HL-60 (cell line): ENCODE results near the gene AIPL1.

Source experiments
- DNase-seq, 2 experiments: peaks; one replicate each; pipeline ENCODE4 v3.0.0-alpha.2; 2010 to 2020; ENCODE audit warnings: low read depth in 1 of 2, low spot score in 1 of 2
- H3K27ac ChIP-seq: fragments of 250-450 bp; sonication (Bioruptor Pico); replicated peaks from 2 replicates; pipeline ENCODE4 v1.5.1; 2020; ENCODE audit warnings: mild to moderate bottlenecking, moderate library complexity
- H3K27me3 ChIP-seq: fragments of 250-450 bp; sonication (Bioruptor Pico); 2 replicates; pipeline ENCODE4 v1.5.1; 2021; ENCODE audit warnings: mild to moderate bottlenecking, moderate library complexity; ENCODE audit not compliant: insufficient read depth, poor library complexity, severe bottlenecking
- H3K4me3 ChIP-seq: replicated peaks from 2 replicates; pipeline ENCODE4 v1.5.1; 2011; ENCODE audit warnings: mild to moderate bottlenecking, control low read depth, low read length; ENCODE audit not compliant: insufficient read depth
- GABPA ChIP-seq: IDR thresholded peaks from 2 replicates; pipeline ENCODE4 v1.6.1; 2012; ENCODE audit warnings: low read depth
- POLR2AphosphoS5 ChIP-seq: IDR thresholded peaks from 2 replicates; pipeline ENCODE4 v1.6.1; 2012; ENCODE audit warnings: low read depth
- SPI1 ChIP-seq: IDR thresholded peaks from 2 replicates; pipeline ENCODE4 v1.6.1; 2012; ENCODE audit warnings: low read depth, mild to moderate bottlenecking, borderline replicate concordance
- TF ChIP-seq, protein P1 (sequence below): IDR thresholded peaks from 2 replicates; pipeline ENCODE4 v1.6.1; 2012; ENCODE audit warnings: low read depth; ENCODE audit not compliant: insufficient replicate concordance
- TF ChIP-seq, protein P2 (sequence below): IDR thresholded peaks from one replicate; pipeline ENCODE4 v1.5.1; 2011; ENCODE audit warnings: low read length, control low read depth, inconsistent platforms; ENCODE audit not compliant: insufficient read depth

The AIPL1 gene

DNA sequence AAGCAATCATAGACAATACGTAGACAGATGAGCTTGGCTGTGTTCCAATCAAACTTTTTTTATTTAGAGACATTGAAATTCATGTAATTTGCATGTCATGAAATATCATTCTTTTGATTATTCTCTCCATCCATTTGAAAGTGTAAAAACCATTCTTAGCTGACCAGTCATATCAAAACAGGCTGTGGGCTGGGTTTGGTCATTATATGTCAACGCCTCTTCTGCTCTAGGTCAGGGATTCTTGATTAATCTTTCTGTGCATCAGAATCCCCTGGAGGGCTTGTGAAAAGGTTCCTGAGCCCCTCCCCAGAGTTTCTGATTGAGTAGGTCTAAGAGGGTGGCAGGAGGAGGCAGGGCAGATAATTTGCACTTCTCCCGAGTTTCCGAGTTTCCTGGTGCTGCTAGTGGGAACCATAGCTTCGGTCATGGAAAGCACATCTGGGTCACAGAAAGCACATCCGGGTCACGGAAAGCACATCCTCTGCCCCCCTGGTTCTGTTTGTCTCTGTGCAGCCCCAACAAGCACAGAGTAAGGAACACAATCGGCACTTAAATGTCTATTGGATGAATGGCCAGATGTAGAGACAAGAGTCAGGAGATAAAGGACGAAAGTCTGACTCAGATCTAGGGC lies 25.7 kb upstream of the AIPL1 start:
- Histone ChIP-seq H3K27ac (no peak overlapping the region), H3K27me3 (no peaks in the 10 kb centered on the region), H3K4me3 (no peak overlapping the region)
- no peak for DNase-seq
- no peak for TF ChIP-seq POLR2AphosphoS5
- TF ChIP-seq, protein P1, sequence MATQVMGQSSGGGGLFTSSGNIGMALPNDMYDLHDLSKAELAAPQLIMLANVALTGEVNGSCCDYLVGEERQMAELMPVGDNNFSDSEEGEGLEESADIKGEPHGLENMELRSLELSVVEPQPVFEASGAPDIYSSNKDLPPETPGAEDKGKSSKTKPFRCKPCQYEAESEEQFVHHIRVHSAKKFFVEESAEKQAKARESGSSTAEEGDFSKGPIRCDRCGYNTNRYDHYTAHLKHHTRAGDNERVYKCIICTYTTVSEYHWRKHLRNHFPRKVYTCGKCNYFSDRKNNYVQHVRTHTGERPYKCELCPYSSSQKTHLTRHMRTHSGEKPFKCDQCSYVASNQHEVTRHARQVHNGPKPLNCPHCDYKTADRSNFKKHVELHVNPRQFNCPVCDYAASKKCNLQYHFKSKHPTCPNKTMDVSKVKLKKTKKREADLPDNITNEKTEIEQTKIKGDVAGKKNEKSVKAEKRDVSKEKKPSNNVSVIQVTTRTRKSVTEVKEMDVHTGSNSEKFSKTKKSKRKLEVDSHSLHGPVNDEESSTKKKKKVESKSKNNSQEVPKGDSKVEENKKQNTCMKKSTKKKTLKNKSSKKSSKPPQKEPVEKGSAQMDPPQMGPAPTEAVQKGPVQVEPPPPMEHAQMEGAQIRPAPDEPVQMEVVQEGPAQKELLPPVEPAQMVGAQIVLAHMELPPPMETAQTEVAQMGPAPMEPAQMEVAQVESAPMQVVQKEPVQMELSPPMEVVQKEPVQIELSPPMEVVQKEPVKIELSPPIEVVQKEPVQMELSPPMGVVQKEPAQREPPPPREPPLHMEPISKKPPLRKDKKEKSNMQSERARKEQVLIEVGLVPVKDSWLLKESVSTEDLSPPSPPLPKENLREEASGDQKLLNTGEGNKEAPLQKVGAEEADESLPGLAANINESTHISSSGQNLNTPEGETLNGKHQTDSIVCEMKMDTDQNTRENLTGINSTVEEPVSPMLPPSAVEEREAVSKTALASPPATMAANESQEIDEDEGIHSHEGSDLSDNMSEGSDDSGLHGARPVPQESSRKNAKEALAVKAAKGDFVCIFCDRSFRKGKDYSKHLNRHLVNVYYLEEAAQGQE, result no peak
- no peak for TF ChIP-seq GABPA
- TF ChIP-seq, protein P2, sequence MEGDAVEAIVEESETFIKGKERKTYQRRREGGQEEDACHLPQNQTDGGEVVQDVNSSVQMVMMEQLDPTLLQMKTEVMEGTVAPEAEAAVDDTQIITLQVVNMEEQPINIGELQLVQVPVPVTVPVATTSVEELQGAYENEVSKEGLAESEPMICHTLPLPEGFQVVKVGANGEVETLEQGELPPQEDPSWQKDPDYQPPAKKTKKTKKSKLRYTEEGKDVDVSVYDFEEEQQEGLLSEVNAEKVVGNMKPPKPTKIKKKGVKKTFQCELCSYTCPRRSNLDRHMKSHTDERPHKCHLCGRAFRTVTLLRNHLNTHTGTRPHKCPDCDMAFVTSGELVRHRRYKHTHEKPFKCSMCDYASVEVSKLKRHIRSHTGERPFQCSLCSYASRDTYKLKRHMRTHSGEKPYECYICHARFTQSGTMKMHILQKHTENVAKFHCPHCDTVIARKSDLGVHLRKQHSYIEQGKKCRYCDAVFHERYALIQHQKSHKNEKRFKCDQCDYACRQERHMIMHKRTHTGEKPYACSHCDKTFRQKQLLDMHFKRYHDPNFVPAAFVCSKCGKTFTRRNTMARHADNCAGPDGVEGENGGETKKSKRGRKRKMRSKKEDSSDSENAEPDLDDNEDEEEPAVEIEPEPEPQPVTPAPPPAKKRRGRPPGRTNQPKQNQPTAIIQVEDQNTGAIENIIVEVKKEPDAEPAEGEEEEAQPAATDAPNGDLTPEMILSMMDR, result no peak
- no peak for TF ChIP-seq SPI1

DNA sequence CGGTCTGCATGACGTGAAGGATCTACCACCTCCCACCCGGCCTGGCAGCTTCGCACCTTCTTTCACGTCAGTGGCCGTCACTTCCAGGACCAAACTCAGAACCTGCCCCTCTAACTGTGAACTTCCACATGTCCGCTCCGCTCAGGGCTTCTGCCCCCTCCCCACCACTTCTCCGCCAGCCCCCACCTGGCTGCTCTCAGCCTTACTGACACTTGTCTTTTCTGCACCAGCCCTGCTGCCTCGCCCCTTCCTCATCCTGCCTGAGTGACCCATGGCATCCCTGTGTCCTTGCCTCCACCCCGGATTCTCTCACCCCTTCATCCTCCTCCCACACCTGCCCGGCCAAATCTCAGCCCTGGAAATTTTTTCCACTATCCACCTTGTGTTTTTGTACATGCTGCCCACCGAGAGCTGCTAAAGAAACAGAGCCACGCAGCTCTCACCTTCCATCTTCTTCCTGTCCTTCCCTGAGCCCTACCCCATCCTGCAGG lies 23.6 kb upstream of the AIPL1 start:
- TF ChIP-seq GABPA, result no peak
- H3K27ac ChIP-seq, result no peak overlapping the region
- no peaks in the 10 kb centered on the region for H3K27me3 ChIP-seq
- H3K4me3 ChIP-seq, result no peak overlapping the region
- DNase-seq, result no peak

DNA sequence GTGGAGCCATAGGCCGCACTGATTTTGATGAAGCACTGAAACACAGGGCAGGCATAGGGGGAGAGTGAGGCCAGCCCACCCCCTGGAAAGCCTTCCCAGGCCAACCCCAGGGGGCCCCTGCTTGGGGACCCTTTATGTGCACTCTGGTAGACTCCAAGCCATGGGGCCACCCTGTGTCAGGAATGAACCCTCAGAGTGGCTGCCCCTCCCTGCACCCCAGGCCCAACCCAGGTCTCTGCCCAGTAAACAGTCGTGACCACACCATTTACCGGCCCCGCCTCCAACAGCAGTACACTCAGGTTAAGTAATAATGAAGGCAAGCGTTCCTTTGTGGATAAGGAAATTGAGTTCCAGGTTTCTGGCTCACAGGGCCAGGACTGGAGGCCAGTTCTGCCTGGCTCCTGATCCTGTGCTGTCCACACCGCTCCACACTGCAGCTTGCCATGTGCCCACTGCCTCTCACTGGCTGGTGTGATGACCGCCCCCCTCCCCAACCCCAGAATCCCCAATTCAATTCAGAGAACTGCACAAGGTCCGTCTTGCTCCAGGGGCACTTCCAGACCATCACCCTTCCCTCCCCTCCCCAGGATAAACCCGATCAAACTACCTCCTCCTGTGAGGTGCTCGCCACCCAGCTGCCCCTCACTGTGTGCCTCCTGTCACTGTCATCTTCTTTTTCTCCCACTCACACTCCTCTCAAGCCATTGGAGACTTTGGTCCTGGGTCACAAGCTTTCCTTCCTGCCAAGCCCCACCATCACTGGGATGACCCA lies 23.0 kb upstream of the AIPL1 start:
- TF ChIP-seq, protein P1, result no peak
- TF ChIP-seq SPI1, result no peak
- TF ChIP-seq, protein P2, result no peak
- TF ChIP-seq GABPA, result no peak
- TF ChIP-seq POLR2AphosphoS5, result no peak
- H3K27me3 ChIP-seq, result no peaks in the 10 kb centered on the region
- H3K27ac ChIP-seq, result no peak overlapping the region
- DNase-seq, result no peak
- H3K4me3 ChIP-seq, result no peak overlapping the region

DNA sequence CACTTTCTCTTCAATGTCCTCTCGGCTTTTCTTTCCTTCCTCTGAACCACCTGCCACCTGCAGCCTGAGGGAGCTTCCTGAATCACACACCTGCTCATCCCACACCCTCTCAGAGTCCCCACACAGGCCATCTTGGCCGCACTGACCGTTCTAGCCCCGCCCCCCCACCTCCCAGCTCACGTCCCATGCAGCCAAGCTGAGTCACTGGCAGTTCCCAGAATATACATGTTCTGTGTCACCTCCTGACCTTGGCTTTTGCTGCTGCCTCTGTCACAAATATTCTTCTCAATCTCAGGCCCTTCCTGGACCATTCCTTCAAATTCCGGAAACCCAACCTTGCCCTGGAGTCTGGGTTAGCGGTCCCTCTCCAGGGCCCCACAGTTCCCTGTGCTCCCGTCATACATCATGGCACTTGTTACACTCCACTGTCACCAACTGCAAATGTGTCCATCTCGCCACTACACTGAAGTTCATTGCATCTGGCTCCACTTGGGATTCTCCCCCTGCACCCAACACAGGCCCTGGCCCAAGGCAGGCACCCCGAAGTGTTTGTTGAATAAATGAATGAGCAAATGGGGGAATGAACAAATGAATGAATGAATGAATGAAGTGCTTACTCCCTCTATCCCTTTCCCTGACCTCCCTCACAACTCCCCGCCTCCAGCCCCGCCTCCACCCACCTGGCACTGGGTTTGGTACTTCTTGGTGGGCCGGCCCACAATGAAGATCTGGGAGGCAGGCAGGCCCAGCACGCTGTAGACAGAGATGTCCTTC lies 22.2 kb upstream of the AIPL1 start:
- DNase-seq, result no peak
- TF ChIP-seq SPI1 (no peak), POLR2AphosphoS5 (no peak), GABPA (no peak)
- TF ChIP-seq, protein P2, result no peak
- TF ChIP-seq, protein P1, result no peak
- no peak overlapping the region for H3K27ac ChIP-seq
- no peak overlapping the region for H3K4me3 ChIP-seq
- no peaks in the 10 kb centered on the region for H3K27me3 ChIP-seq
